Adrenal gland (tissue), 5 donors: ENCODE measurements around the gene RAB30.

Experiments
- POLR2A ChIP-seq, 2 donors: fragments of 450-650 bp; IDR thresholded peaks; one replicate each; pipeline ENCODE4 v1.6.1; 2017; ENCODE audit warnings: antibody characterized with exemption in 2 of 2, mild to moderate bottlenecking in 2 of 2, moderate library complexity in 1 of 2
- TF ChIP-seq, protein P1 (sequence below), 6 experiments: fragments of 450-650 bp in 4 of 6; fragments of 200-600 bp in 2 of 6; sonication (generic) in 1 of 6; IDR thresholded peaks; 1 replicate in 5 of 6; 2 replicates in 1 of 6; pipeline versions ENCODE4 v1.5.1 to v1.8.0; 2016 to 2021; ENCODE audit warnings: antibody characterized with exemption in 6 of 6, mild to moderate bottlenecking in 2 of 6, moderate library complexity in 1 of 6
- donor health status: DM: no; HTN: no; CAD: no.

DNA sequence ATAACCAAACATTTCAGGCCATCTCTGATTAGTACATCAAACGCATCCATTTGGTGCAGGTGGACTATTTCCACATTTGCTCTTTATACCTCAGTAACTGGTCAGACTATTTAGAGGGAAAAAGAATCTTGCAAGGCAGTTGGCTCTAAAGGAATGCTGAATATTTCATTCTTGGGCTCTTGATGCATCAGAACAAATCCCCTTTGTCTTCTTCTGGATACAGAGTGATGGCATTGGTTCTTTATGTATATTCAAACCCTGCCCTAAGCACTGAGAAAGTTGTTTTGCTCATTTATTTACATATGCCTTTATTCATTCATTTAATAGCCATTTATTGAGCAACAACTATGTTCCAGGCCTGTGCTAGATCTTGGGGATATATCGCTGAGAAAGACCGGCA lies 31.1 kb upstream of the RAB30 start:
- no peak for TF ChIP-seq POLR2A (IDR thresholded peaks at IDR 0.05)
- TF ChIP-seq, protein P1, sequence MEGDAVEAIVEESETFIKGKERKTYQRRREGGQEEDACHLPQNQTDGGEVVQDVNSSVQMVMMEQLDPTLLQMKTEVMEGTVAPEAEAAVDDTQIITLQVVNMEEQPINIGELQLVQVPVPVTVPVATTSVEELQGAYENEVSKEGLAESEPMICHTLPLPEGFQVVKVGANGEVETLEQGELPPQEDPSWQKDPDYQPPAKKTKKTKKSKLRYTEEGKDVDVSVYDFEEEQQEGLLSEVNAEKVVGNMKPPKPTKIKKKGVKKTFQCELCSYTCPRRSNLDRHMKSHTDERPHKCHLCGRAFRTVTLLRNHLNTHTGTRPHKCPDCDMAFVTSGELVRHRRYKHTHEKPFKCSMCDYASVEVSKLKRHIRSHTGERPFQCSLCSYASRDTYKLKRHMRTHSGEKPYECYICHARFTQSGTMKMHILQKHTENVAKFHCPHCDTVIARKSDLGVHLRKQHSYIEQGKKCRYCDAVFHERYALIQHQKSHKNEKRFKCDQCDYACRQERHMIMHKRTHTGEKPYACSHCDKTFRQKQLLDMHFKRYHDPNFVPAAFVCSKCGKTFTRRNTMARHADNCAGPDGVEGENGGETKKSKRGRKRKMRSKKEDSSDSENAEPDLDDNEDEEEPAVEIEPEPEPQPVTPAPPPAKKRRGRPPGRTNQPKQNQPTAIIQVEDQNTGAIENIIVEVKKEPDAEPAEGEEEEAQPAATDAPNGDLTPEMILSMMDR (IDR thresholded peaks at IDR 0.05), result no peak
